Activated naive CD4-positive, alpha-beta T cell treated with anti-CD3 and anti-CD28 coated beads, Interleukin-2, amount 50 U/mL, for 24 hours (primary cell): ENCODE data around the gene MRPL54.
A peak's percentile ranks its signal among the peaks of the same experiment; 100 is the strongest.
"Not testable (repeated sequence)": the region's sequence is repeated elsewhere in the genome, so short reads cannot be mapped to it uniquely, and the experiment has no call there.

Source experiments
- H3K27ac Mint-ChIP-seq: one replicate; pipeline ENCODE4 v1.8.0; 2021; ENCODE audit warnings: mild to moderate bottlenecking, mixed read lengths
- H3K27me3 Mint-ChIP-seq: one replicate; pipeline ENCODE4 v1.8.0; 2021; ENCODE audit warnings: mixed read lengths
- H3K36me3 Mint-ChIP-seq: one replicate; pipeline ENCODE4 v1.8.0; 2021; ENCODE audit warnings: mixed read lengths
- H3K4me1 Mint-ChIP-seq: one replicate; pipeline ENCODE4 v1.8.0; 2021; ENCODE audit warnings: mixed read lengths
- H3K4me3 Mint-ChIP-seq: one replicate; pipeline ENCODE4 v1.8.0; 2021; ENCODE audit warnings: mild to moderate bottlenecking, mixed read lengths
- H3K9me3 Mint-ChIP-seq: one replicate; pipeline ENCODE4 v1.8.0; 2021; ENCODE audit warnings: mixed read lengths

The MRPL54 gene

GRCh38 chr19:3759482-3760254 is 2.8 kb upstream of the MRPL54 start:
- Mint-ChIP-seq H3K4me3 (peak overlapping the region; percentile 99), H3K9me3 (no peaks in the 10 kb centered on the region), H3K4me1 (peaks cover 46% of the 10 kb centered on the region), H3K27me3 (no peaks in the 10 kb centered on the region), H3K27ac (no peak overlapping the region), H3K36me3 (peaks cover 9% of the 10 kb centered on the region)

- peak overlapping the region; percentile 99 for H3K4me3 Mint-ChIP-seq
- peaks cover 36% of the 10 kb centered on the region for H3K4me1 Mint-ChIP-seq
- H3K27ac Mint-ChIP-seq = peak overlapping the region; percentile 96
- H3K9me3 Mint-ChIP-seq = no peaks in the 10 kb centered on the region
- no peaks in the 10 kb centered on the region for H3K27me3 Mint-ChIP-seq
- H3K36me3 Mint-ChIP-seq = peaks cover 6% of the 10 kb centered on the region
Measured at GRCh38 chr19:3760871-3761361, 1.6 kb upstream of the MRPL54 start.

- Mint-ChIP-seq H3K4me3 (peak within 1 kb of the TSS; percentile 99), H3K9me3 (no peaks in the 10 kb centered on the region), H3K27me3 (no peaks in the 10 kb centered on the region), H3K27ac (peak within 1 kb of the TSS; percentile 100), H3K36me3 (peaks cover 6% of the 10 kb centered on the region), H3K4me1 (peaks cover 38% of the 10 kb centered on the region)
Measured at GRCh38 chr19:3761382-3762129, 926 bp upstream of the MRPL54 start, which contains the start of gene APBA3. APBA3 (minus strand) TSS chr19:3761692; CDS start chr19:3760264, 1,428 bp downstream.

DNA sequence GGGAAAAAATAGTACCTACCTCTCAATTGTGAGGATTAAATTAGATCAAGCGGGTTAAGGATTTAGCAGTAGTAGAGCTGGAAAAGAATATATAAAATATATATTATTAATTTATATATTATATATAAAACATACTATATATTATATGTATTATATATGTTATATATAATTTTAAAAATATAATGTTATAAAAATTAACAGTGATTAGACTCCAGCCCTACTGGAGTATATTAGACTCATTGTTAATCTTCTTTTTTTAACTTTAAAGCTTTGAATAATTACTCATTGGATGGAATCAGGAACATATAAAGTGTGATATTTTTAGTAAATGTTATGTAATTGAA is 380 bp upstream of the MRPL54 start:
- Mint-ChIP-seq H3K4me1 (peaks cover 35% of the 10 kb centered on the region), H3K9me3 (no peaks in the 10 kb centered on the region), H3K36me3 (peaks cover 7% of the 10 kb centered on the region), H3K27ac (peak overlapping the region; percentile 100), H3K4me3 (peak overlapping the region; percentile 99), H3K27me3 (no peaks in the 10 kb centered on the region)

DNA sequence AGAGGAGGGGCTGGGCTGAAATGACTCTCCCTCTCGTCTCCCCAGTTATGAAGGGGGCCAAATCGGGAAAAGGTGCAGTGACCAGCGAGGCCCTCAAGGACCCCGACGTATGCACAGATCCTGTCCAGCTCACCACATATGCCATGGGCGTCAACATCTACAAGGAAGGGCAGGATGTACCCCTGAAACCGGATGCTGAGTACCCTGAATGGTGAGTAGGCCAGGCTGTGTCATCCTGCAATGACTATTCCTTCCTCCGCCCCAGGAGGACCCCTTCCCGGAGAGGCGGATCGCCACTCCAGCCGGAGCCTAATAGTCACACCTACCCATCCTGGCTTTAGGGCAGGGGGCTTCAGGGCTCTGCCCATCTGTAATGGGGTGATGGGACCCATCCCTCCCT is 2.6 kb downstream of the MRPL54 start:
- Mint-ChIP-seq H3K36me3 (peaks cover 12% of the 10 kb centered on the region), H3K27me3 (no peaks in the 10 kb centered on the region), H3K4me1 (peaks cover 28% of the 10 kb centered on the region), H3K9me3 (no peaks in the 10 kb centered on the region), H3K27ac (no peak overlapping the region), H3K4me3 (no peak overlapping the region)

DNA sequence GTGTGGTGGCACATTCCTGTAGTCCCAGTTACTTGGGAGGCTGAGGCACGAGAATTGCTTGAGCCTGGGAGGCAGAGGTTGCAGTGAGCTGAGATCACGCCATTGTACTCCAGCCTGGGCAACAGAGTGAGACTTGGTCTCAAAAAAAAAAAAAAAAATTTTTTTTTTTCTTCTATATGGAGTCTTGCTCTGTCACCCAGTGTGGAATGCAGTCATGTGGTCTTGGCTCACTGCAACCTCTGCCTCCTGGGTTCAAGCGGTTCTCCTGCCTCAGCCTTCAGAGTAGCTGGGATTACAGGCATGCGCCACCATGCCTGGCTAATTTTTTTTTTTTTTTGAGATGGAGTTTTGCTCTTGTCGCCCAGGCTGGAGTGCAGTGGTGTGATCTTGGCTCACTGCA is 3.3 kb downstream of the MRPL54 start:
- not testable (repeated sequence) for H3K9me3 Mint-ChIP-seq, H3K27ac Mint-ChIP-seq, H3K4me3 Mint-ChIP-seq, H3K27me3 Mint-ChIP-seq
- Mint-ChIP-seq H3K4me1 (peaks cover 28% of the 10 kb centered on the region), H3K36me3 (peaks cover 12% of the 10 kb centered on the region)

GRCh38 chr19:3766520-3766919 is 4.0 kb downstream of the MRPL54 start:
- H3K36me3 Mint-ChIP-seq = peaks cover 8% of the 10 kb centered on the region
- no peak overlapping the region for H3K4me3 Mint-ChIP-seq
- peaks cover 32% of the 10 kb centered on the region for H3K4me1 Mint-ChIP-seq
- no peaks in the 10 kb centered on the region for H3K27me3 Mint-ChIP-seq
- H3K9me3 Mint-ChIP-seq = no peaks in the 10 kb centered on the region
- H3K27ac Mint-ChIP-seq = peak overlapping the region; percentile 23

DNA sequence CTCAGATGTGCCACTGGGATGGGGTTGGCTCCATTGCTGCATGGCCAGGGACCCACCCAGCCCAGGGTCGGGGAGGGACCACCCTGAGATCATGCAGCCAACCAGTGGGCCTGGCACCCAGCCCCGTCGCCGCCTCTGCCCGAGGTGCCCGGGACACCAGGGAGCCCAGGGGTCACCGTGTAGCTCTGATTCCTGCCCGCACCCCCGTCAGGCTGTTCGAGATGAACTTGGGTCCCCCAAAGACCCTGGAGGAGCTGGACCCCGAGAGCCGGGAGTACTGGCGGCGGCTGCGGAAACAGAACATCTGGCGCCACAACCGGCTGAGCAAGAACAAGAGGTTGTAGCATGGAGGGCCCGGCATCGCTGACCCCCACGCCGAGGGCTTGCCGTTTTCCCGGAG is 4.6 kb downstream of the MRPL54 start:
- no peaks in the 10 kb centered on the region for H3K9me3 Mint-ChIP-seq
- H3K36me3 Mint-ChIP-seq = peaks cover 8% of the 10 kb centered on the region
- peaks cover 26% of the 10 kb centered on the region for H3K4me1 Mint-ChIP-seq
- no peak overlapping the region for H3K4me3 Mint-ChIP-seq
- no peaks in the 10 kb centered on the region for H3K27me3 Mint-ChIP-seq
- H3K27ac Mint-ChIP-seq = no peak overlapping the region

- Mint-ChIP-seq H3K4me3 (no peak overlapping the region), H3K36me3 (peaks cover 6% of the 10 kb centered on the region), H3K27me3 (no peaks in the 10 kb centered on the region), H3K9me3 (no peaks in the 10 kb centered on the region), H3K27ac (peak overlapping the region; percentile 17), H3K4me1 (peaks cover 16% of the 10 kb centered on the region)
Measured at GRCh38 chr19:3768015-3768747, 5.7 kb downstream of the MRPL54 start.

DNA sequence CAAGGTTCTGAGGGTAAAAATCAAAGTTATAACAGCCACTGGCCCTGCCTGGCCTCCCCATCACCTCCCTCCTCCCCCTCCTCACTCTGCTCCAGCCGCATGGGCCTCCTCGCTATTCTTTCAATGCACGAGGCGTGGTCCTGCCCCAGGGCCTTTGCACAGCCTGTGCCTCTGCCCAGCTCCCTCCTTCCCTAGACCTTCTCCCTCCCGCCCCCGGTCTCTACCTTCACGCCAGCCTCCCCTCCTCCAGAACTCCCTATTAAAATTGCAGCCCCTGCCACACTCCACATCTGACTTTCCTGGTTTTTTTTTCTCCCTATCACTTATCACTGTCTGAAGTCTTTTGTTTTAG is 6.2 kb downstream of the MRPL54 start:
- no peaks in the 10 kb centered on the region for H3K9me3 Mint-ChIP-seq
- no peak overlapping the region for H3K27ac Mint-ChIP-seq
- H3K4me1 Mint-ChIP-seq = peaks cover 14% of the 10 kb centered on the region
- peaks cover 6% of the 10 kb centered on the region for H3K36me3 Mint-ChIP-seq
- no peak overlapping the region for H3K4me3 Mint-ChIP-seq
- H3K27me3 Mint-ChIP-seq = no peaks in the 10 kb centered on the region

- Mint-ChIP-seq H3K27ac (no peak overlapping the region), H3K4me1 (peaks cover 14% of the 10 kb centered on the region), H3K4me3 (no peak overlapping the region), H3K9me3 (no peaks in the 10 kb centered on the region), H3K27me3 (no peaks in the 10 kb centered on the region), H3K36me3 (peaks cover 6% of the 10 kb centered on the region)
Measured at GRCh38 chr19:3769494-3769893, 7.0 kb downstream of the MRPL54 start.

- peaks cover 6% of the 10 kb centered on the region for H3K36me3 Mint-ChIP-seq
- no peaks in the 10 kb centered on the region for H3K27me3 Mint-ChIP-seq
- peaks cover 14% of the 10 kb centered on the region for H3K4me1 Mint-ChIP-seq
- H3K9me3 Mint-ChIP-seq = no peaks in the 10 kb centered on the region
- no peak overlapping the region for H3K4me3 Mint-ChIP-seq
- H3K27ac Mint-ChIP-seq = no peak overlapping the region
Measured at GRCh38 chr19:3770136-3770999, 7.9 kb downstream of the MRPL54 start.

GRCh38 chr19:3771000-3771905 is 8.8 kb downstream of the MRPL54 start:
- Mint-ChIP-seq H3K9me3 (no peaks in the 10 kb centered on the region), H3K4me1 (peaks cover 13% of the 10 kb centered on the region), H3K36me3 (peaks cover 6% of the 10 kb centered on the region), H3K27me3 (no peaks in the 10 kb centered on the region), H3K27ac (no peak overlapping the region), H3K4me3 (no peak overlapping the region)

GRCh38 chr19:3771906-3772455 is 9.5 kb downstream of the MRPL54 start, which contains the start of gene RAX2:
RAX2 (minus strand) TSS chr19:3772228; CDS start chr19:3771742, 486 bp downstream.
- Mint-ChIP-seq H3K36me3 (peaks cover 5% of the 10 kb centered on the region), H3K9me3 (no peaks in the 10 kb centered on the region), H3K4me1 (peaks cover 8% of the 10 kb centered on the region), H3K27ac (peak within 1 kb of the TSS; percentile 84), H3K27me3 (no peaks in the 10 kb centered on the region), H3K4me3 (no peak within 1 kb of the TSS)
